ENCODE results near the gene MRTFA.
"Not testable (repeated sequence)": the region's sequence is repeated elsewhere in the genome, so short reads cannot be mapped to it uniquely, and the experiment has no call there.

MRTFA gene

GRCh38 chr22:40383905-40384304, 252.6 kb downstream of the MRTFA start:
- DNase-seq, result no peak

GRCh38 chr22:40381461-40381860, 255.1 kb downstream of the MRTFA start:
- no peak for DNase-seq

- DNase-seq, result not testable (repeated sequence)
Observed at GRCh38 chr22:40378448-40378847, 258.1 kb downstream of the MRTFA start.

- DNase-seq, result no peak
Observed at GRCh38 chr22:40377931-40378330, 258.6 kb downstream of the MRTFA start.

GRCh38 chr22:40376149-40376548, 260.4 kb downstream of the MRTFA start:
- DNase-seq, result no peak

- no peak for DNase-seq
Observed at GRCh38 chr22:40374567-40374966, 262.0 kb downstream of the MRTFA start.

- DNase-seq, result no peak
Observed at GRCh38 chr22:40368836-40369235, 267.7 kb downstream of the MRTFA start.

- no peak for DNase-seq
Observed at GRCh38 chr22:40368016-40368415, 268.5 kb downstream of the MRTFA start.

- DNase-seq, result no peak
Observed at GRCh38 chr22:40367342-40367741, 269.2 kb downstream of the MRTFA start.

GRCh38 chr22:40366068-40366467, 270.5 kb downstream of the MRTFA start:
- no peak for DNase-seq

- no peak for DNase-seq
Observed at GRCh38 chr22:40364431-40364830, 272.1 kb downstream of the MRTFA start.

- no peak for DNase-seq
Observed at GRCh38 chr22:40363059-40363458, 273.5 kb downstream of the MRTFA start.

GRCh38 chr22:40361100-40361499, 275.4 kb downstream of the MRTFA start:
- DNase-seq, result no peak

All from activated CD4-positive, alpha-beta T cell treated with anti-CD3 and anti-CD28 coated beads, Interleukin-2, amount 50 U/mL, for 16 hours (primary cell).